H1 (cell line): ENCODE measurements around the gene ANKRD11.

ENCODE experiments used
- ATF3 ChIP-seq: IDR thresholded peaks from 2 replicates; pipeline ENCODE4 v1.6.1; 2011; ENCODE audit warnings: low read depth, mild to moderate bottlenecking, low read length; ENCODE audit not compliant: insufficient read depth
- BRCA1 ChIP-seq: IDR thresholded peaks from 2 replicates; pipeline ENCODE4 v1.6.1; 2012; ENCODE audit warnings: low read depth, low read length, improper control_type of control experiment
- CTCF ChIP-seq, 3 experiments: IDR thresholded peaks; 1 replicate in 2 of 3; 2 replicates in 1 of 3; pipeline versions ENCODE4 v1.5.1 to v1.6.1; 2011; ENCODE audit warnings: low read length in 3 of 3, mild to moderate bottlenecking in 3 of 3, inconsistent platforms in 2 of 3, low read depth in 1 of 3, moderate library complexity in 1 of 3; ENCODE audit not compliant: insufficient read depth in 1 of 3; ENCODE audit errors: control extremely low read depth in 1 of 3
- EP300 ChIP-seq, 2 experiments: IDR thresholded peaks; 1 replicate in 1 of 2; 2 replicates in 1 of 2; pipeline ENCODE4 v1.6.1; 2011 to 2012; ENCODE audit warnings: low read depth in 2 of 2, low read length in 2 of 2, mild to moderate bottlenecking in 2 of 2, borderline replicate concordance in 1 of 2, inconsistent platforms in 1 of 2, moderate library complexity in 1 of 2
- GABPA ChIP-seq: IDR thresholded peaks from 2 replicates; pipeline ENCODE4 v1.6.1; 2011; ENCODE audit warnings: mild to moderate bottlenecking, low read length, moderate library complexity, borderline replicate concordance; ENCODE audit not compliant: insufficient read depth
- HDAC2 ChIP-seq, 2 experiments: fragments of 300-600 bp in 1 of 2; sonication (generic) in 1 of 2; IDR thresholded peaks; 2 replicates each; pipeline ENCODE4 v1.6.1; 2011 to 2012; ENCODE audit warnings: low read depth in 2 of 2, low read length in 2 of 2, mild to moderate bottlenecking in 2 of 2, moderate library complexity in 2 of 2, borderline replicate concordance in 1 of 2, inconsistent platforms in 1 of 2
- JUN ChIP-seq: IDR thresholded peaks from 2 replicates; pipeline ENCODE4 v1.6.1; 2011; ENCODE audit warnings: low read depth, mild to moderate bottlenecking, improper control_type of control experiment, low read length
- RFX5 ChIP-seq: IDR thresholded peaks from 2 replicates; pipeline ENCODE4 v1.6.1; 2011; ENCODE audit warnings: low read depth, low read length, improper control_type of control experiment, borderline replicate concordance
- SIN3A ChIP-seq, 2 experiments: IDR thresholded peaks in 1 of 2; conservative IDR thresholded peaks in 1 of 2; 2 replicates each; pipeline ENCODE4 v1.6.1; 2011 to 2012; ENCODE audit warnings: low read length in 2 of 2, improper control_type of control experiment in 1 of 2, low read depth in 1 of 2, mild to moderate bottlenecking in 1 of 2
- TAF1 ChIP-seq: IDR thresholded peaks from 2 replicates; pipeline ENCODE4 v1.6.1; 2011; ENCODE audit warnings: mild to moderate bottlenecking, low read depth, low read length
- TEAD4 ChIP-seq: IDR thresholded peaks from 2 replicates; pipeline ENCODE4 v1.6.1; 2012; ENCODE audit warnings: low read depth, low read length, inconsistent platforms, mixed read lengths
- YY1 ChIP-seq: IDR thresholded peaks from 2 replicates; pipeline ENCODE4 v1.6.1; 2011; ENCODE audit warnings: low read depth, mild to moderate bottlenecking, low read length

- TF ChIP-seq EP300 (IDR thresholded peaks at IDR 0.05; ENCODE audit: borderline replicate concordance in 1 of 2, low read depth in 2 of 2, low read length in 2 of 2), result no peak
- no peak for TF ChIP-seq TEAD4
- TF ChIP-seq SIN3A (conservative IDR thresholded peaks at IDR 0.05 in 1 of 2, IDR thresholded peaks at IDR 0.05 in 1 of 2; ENCODE audit: low read depth in 1 of 2, low read length in 2 of 2), result no peak
- no peak for TF ChIP-seq CTCF (IDR thresholded peaks at IDR 0.05; ENCODE audit: control extremely low read depth in 1 of 3, insufficient read depth in 1 of 3, low read depth in 1 of 3, low read length in 3 of 3)
- no peak for TF ChIP-seq YY1
- TF ChIP-seq JUN, result no peak
- TF ChIP-seq TAF1, result no peak
- TF ChIP-seq ATF3, result no peak
- no peak for TF ChIP-seq HDAC2 (IDR thresholded peaks at IDR 0.05; ENCODE audit: borderline replicate concordance in 1 of 2, low read depth in 2 of 2, low read length in 2 of 2)
- TF ChIP-seq RFX5, result no peak
- no peak for TF ChIP-seq BRCA1
- no peak for TF ChIP-seq GABPA
Observed at GRCh38 chr16:89375686-89376085, 114.7 kb downstream of the ANKRD11 start.
